Measurements from ENCODE around the gene CTTNBP2.

DNA sequence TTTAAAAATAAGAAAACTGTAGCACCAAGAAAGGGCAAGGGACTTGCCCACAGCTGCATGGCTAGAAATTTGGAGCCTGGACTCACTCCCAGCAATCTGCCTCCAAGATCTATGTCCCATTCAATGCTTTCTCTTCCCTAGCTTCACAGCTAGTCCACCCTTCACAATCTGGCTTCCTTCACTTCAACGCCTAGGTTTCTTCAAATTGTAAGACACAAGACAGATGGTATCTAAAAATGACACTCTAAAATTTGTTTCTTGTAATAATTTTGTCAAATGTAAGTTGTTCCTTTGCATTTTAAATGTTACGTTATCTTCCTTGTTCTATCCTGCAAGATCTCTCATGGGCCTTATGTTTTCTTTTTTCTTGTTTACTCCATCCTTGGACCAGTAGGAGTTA is 48.6 kb downstream of the CTTNBP2 start:
- TF ChIP-seq, protein P1, sequence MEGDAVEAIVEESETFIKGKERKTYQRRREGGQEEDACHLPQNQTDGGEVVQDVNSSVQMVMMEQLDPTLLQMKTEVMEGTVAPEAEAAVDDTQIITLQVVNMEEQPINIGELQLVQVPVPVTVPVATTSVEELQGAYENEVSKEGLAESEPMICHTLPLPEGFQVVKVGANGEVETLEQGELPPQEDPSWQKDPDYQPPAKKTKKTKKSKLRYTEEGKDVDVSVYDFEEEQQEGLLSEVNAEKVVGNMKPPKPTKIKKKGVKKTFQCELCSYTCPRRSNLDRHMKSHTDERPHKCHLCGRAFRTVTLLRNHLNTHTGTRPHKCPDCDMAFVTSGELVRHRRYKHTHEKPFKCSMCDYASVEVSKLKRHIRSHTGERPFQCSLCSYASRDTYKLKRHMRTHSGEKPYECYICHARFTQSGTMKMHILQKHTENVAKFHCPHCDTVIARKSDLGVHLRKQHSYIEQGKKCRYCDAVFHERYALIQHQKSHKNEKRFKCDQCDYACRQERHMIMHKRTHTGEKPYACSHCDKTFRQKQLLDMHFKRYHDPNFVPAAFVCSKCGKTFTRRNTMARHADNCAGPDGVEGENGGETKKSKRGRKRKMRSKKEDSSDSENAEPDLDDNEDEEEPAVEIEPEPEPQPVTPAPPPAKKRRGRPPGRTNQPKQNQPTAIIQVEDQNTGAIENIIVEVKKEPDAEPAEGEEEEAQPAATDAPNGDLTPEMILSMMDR (conservative IDR thresholded peaks at IDR 0.05 in 1 of 2, IDR thresholded peaks at IDR 0.05 in 1 of 2; ENCODE audit: low read depth in 1 of 2, low read length in 2 of 2): no peak
- TF ChIP-seq EZH2 (IDR thresholded peaks at IDR 0.05; ENCODE audit: low read length, missing control alignments): no peak

Data from fibroblast of lung (primary cell).